GM23338 (cell line): ENCODE data around the gene TTC38. TPM values are rescaled to one million over a fixed set of nuclear protein-coding genes. Genes with fewer than 3 reads are reported as not detected.

Experiments used
- ATAC-seq: fragments of 200-7000 bp; cut with Tn5 transposase; 3 replicates; pipeline ENCODE4 v1.9.1; 2020
- DNase-seq: peaks from one replicate; pipeline ENCODE4 v3.0.0-alpha.2; 2015; ENCODE audit warnings: low spot score
- H2AFZ ChIP-seq: fragments of 200-600 bp; sonication (generic); 2 replicates; pipeline ENCODE4 v1.8.0; 2016; ENCODE audit warnings: antibody characterized with exemption, mild to moderate bottlenecking, moderate library complexity
- H3F3A ChIP-seq: fragments of 200-600 bp; sonication (generic); replicated peaks from 2 replicates; pipeline ENCODE4 v1.8.0; 2017; ENCODE audit warnings: antibody characterized with exemption, mixed run types, low read depth
- H3K27ac ChIP-seq: fragments of 200-600 bp; sonication (generic); 2 replicates; pipeline ENCODE4 v1.6.1; 2016; ENCODE audit warnings: low read depth
- H3K27me3 ChIP-seq: fragments of 200-600 bp; sonication (generic); 2 replicates; pipeline ENCODE4 v1.8.0; 2016; ENCODE audit warnings: mild to moderate bottlenecking, mixed run types, moderate library complexity; ENCODE audit not compliant: insufficient read depth
- H3K36me3 ChIP-seq: fragments of 200-600 bp; sonication (generic); 2 replicates; pipeline ENCODE4 v1.8.0; 2016; ENCODE audit warnings: mild to moderate bottlenecking; ENCODE audit not compliant: insufficient read depth
- H3K4me1 ChIP-seq: fragments of 200-600 bp; sonication (generic); 2 replicates; pipeline ENCODE4 v1.8.0; 2016; ENCODE audit warnings: mild to moderate bottlenecking, moderate library complexity; ENCODE audit not compliant: insufficient read depth
- H3K4me2 ChIP-seq: fragments of 200-600 bp; sonication (generic); 2 replicates; pipeline ENCODE4 v1.7.1; 2017; ENCODE audit warnings: mixed run types
- H3K4me3 ChIP-seq: fragments of 200-600 bp; sonication (generic); 2 replicates; pipeline ENCODE4 v1.6.1; 2016; ENCODE audit warnings: mixed run types
- H3K79me2 ChIP-seq: fragments of 200-600 bp; sonication (generic); replicated peaks from 2 replicates; pipeline ENCODE4 v1.8.0; 2017; ENCODE audit warnings: mild to moderate bottlenecking; ENCODE audit not compliant: insufficient read depth
- H3K9me2 ChIP-seq: fragments of 200-600 bp; sonication (generic); 2 replicates; pipeline ENCODE4 v1.8.0; 2017; ENCODE audit not compliant: insufficient read depth
- H4K20me1 ChIP-seq: fragments of 200-600 bp; sonication (generic); replicated peaks from 2 replicates; pipeline ENCODE4 v1.8.0; 2017; ENCODE audit warnings: mild to moderate bottlenecking; ENCODE audit not compliant: insufficient read depth
- H3K27ac Mint-ChIP-seq: 2 replicates; pipeline ENCODE4 v1.8.0; 2020; ENCODE audit warnings: inconsistent platforms, mild to moderate bottlenecking, moderate library complexity, mixed read lengths
- H3K27me3 Mint-ChIP-seq: 3 replicates; pipeline ENCODE4 v1.8.0; 2022; ENCODE audit warnings: low read depth, mild to moderate bottlenecking, moderate library complexity, mixed read lengths, inconsistent platforms; ENCODE audit not compliant: insufficient read depth, poor library complexity
- H3K36me3 Mint-ChIP-seq: 3 replicates; pipeline ENCODE4 v1.8.0; 2021; ENCODE audit warnings: low read depth, mild to moderate bottlenecking, inconsistent platforms, moderate library complexity, mixed read lengths
- H3K4me1 Mint-ChIP-seq: 3 replicates; pipeline ENCODE4 v1.8.0; 2020; ENCODE audit warnings: mild to moderate bottlenecking, inconsistent platforms, mixed read lengths
- H3K4me3 Mint-ChIP-seq: 3 replicates; pipeline ENCODE4 v1.8.0; 2021; ENCODE audit warnings: moderate library complexity, mild to moderate bottlenecking, inconsistent platforms, mixed read lengths
- H3K9me3 Mint-ChIP-seq: 3 replicates; pipeline ENCODE4 v1.8.0; 2020; ENCODE audit warnings: moderate library complexity, mild to moderate bottlenecking, inconsistent platforms, mixed read lengths
- CREB1 ChIP-seq: fragments of 250-450 bp; sonication (Bioruptor Pico); IDR thresholded peaks from 2 replicates; pipeline ENCODE4 v1.5.0; 2020; ENCODE audit warnings: low read depth, mild to moderate bottlenecking, moderate library complexity
- ETS1 ChIP-seq: IDR thresholded peaks from 2 replicates; pipeline ENCODE4 v1.6.1; 2016; ENCODE audit warnings: antibody characterized with exemption
- EZH2 ChIP-seq: fragments of 200-600 bp; sonication (generic); IDR thresholded peaks from one replicate; pipeline ENCODE4 v1.8.0; 2017; ENCODE audit warnings: antibody characterized with exemption, mild to moderate bottlenecking, low read depth; ENCODE audit not compliant: unreplicated experiment
- JUNB ChIP-seq: IDR thresholded peaks from one replicate; pipeline ENCODE4 v1.6.1; 2016; ENCODE audit warnings: antibody characterized with exemption; ENCODE audit not compliant: unreplicated experiment
- NANOG ChIP-seq: IDR thresholded peaks from 2 replicates; pipeline ENCODE4 v1.6.1; 2016; ENCODE audit warnings: antibody characterized with exemption, borderline replicate concordance
- POLR2AphosphoS5 ChIP-seq: IDR thresholded peaks from 2 replicates; pipeline ENCODE4 v1.6.1; 2016; ENCODE audit warnings: antibody characterized with exemption, low read depth
- REST ChIP-seq: IDR thresholded peaks from one replicate; pipeline ENCODE4 v1.6.1; 2018; ENCODE audit warnings: antibody characterized with exemption; ENCODE audit not compliant: unreplicated experiment
- STAT1 ChIP-seq: IDR thresholded peaks from one replicate; pipeline ENCODE4 v1.6.1; 2016; ENCODE audit warnings: antibody characterized with exemption; ENCODE audit not compliant: unreplicated experiment
- ZNF114 ChIP-seq: fragments of 250-450 bp; sonication (Bioruptor Pico); IDR thresholded peaks from 2 replicates; pipeline ENCODE4 v1.5.0; 2020; ENCODE audit warnings: mild to moderate bottlenecking, moderate library complexity
- ZNF331 ChIP-seq: fragments of 250-450 bp; sonication (Bioruptor Pico); IDR thresholded peaks from 2 replicates; pipeline ENCODE4 v1.5.0; 2020; ENCODE audit warnings: low read depth, mild to moderate bottlenecking, moderate library complexity
- polyA plus RNA-seq: library from polyadenylated mRNA; unstranded; fragments of >200 nt; fragmentation: Nextera tagmentation; extraction: Ambion mirVana; gene quantifications from 2 replicates; pipeline ENCODE4 v1.2.1, GENCODE V29; 2016
- total RNA-seq: library from RNA; depleted of rRNA; stranded (reverse); fragments of >200 nt; shearing (Covaris generic); gene quantifications from 2 replicates; pipeline ENCODE4 v1.2.3, GENCODE V29; 2014

The TTC38 gene
- total and polyA plus RNA-seq, 2 experiments from 2014 or later, result 11.8 to 46.6 TPM

GRCh38 chr22:46238541-46238940 is 29.3 kb upstream of the TTC38 start:
- H3K4me2 ChIP-seq, result no peak overlapping the region
- H3K27me3 Mint-ChIP-seq, result peaks cover 9% of the 10 kb centered on the region
- H3K27me3 ChIP-seq, result no peaks in the 10 kb centered on the region

More at GRCh38 chr22:46238541-46238940, 29.3 kb upstream of the TTC38 start:
- Histone ChIP-seq H3K4me3 (no peak overlapping the region), H3F3A (no peaks in the 10 kb centered on the region), H3K9me2 (no peaks in the 10 kb centered on the region), H4K20me1 (no peaks in the 10 kb centered on the region), H3K36me3 (no peaks in the 10 kb centered on the region), H3K79me2 (no peaks in the 10 kb centered on the region), H3K4me1 (no peaks in the 10 kb centered on the region), H3K27ac (no peak overlapping the region), H2AFZ (no peak overlapping the region)
- no peak overlapping the region for H3K27ac Mint-ChIP-seq
- no peak overlapping the region for H3K4me3 Mint-ChIP-seq
- no peaks in the 10 kb centered on the region; the same call in 2 of the 3 replicates for H3K9me3 Mint-ChIP-seq
- ATAC-seq (no peak), DNase-seq (no peak)
- TF ChIP-seq JUNB, result no peak
- no peak for TF ChIP-seq POLR2AphosphoS5
- no peak for TF ChIP-seq EZH2
- TF ChIP-seq ZNF331 (CRISPR knock-in tag), result no peak
- no peak for TF ChIP-seq NANOG
- TF ChIP-seq STAT1, result no peak
- no peak for TF ChIP-seq ZNF114 (CRISPR knock-in tag)
- TF ChIP-seq ETS1, result no peak
- no peak for TF ChIP-seq CREB1
- no peak for TF ChIP-seq REST
- no peaks in the 10 kb centered on the region for H3K4me1 Mint-ChIP-seq
- H3K36me3 Mint-ChIP-seq, result peaks cover 2% of the 10 kb centered on the region; the same call in 2 of the 3 replicates
